Measurements from ENCODE around the gene P3H3. TPM values are rescaled to one million over a fixed set of nuclear protein-coding genes. Genes with fewer than 3 reads are reported as not detected.
A peak's percentile ranks its signal among the peaks of the same experiment; 100 is the strongest.

The P3H3 gene
- total RNA-seq, 4 donors from 2014 or later, result 0.66 to 4.7 (median 1.5) TPM

- DNase-seq (no peak), ATAC-seq (no peak)
- Histone ChIP-seq H3K9me3 (no peaks in the 10 kb centered on the region), H3K4me1 (peaks cover 13 to 17% of the 10 kb centered on the region in 2 donors), H3K27me3 (no peaks in the 10 kb centered on the region), H3K36me3 (no peaks in the 10 kb centered on the region), H3K27ac (no peak overlapping the region), H3K4me3 (no peak overlapping the region)
- TF ChIP-seq CTCF (IDR thresholded peaks at IDR 0.05 in 4 of 5, conservative IDR thresholded peaks at IDR 0.05 in 1 of 5), result no peak
- TF ChIP-seq POLR2A (IDR thresholded peaks at IDR 0.05), result no peak
- in situ Hi-C loops (cut with MboI; ENCODE audit: low sequenced_read_pairs in 4 of 4), result loop anchor here in 1 of 4 donors (10.0 kb wide), 1 partner anchor 115 kb away; no protein-coding TSS in a partner anchor
- intact Hi-C loops (cut with DNase I; ENCODE audit: low total_unique reads), result no loop called here
Observed at GRCh38 chr12:6849427-6849826, 21.2 kb downstream of the P3H3 start.

DNA sequence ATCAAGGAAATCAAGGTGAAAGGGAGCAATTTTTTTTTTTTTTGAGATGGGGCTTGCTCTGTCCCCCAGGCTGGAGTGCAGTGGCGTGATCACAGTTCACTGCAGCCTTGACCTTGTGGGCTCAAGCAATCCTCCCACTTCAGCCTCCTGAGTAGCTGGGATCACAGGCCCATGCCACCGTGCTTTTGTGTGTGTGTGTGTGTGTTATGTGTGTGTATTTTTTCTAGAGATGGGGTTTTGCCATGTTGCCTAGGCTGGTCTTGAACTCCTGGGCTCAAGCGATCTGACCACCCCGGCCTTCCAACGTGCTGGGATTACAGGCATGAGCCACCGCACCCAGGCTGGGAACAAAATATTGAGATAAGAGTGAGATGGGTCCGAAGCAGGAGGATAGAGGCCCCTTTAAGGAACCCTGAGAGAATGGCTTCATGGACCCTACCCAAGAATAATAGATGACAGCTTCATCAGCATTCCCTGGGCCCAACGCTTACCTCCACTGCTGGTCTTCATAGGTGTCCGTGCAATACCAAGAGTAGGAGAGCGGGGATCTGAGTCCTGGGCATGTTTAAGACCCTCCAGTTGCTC, 21.9 kb downstream of the P3H3 start:
- Histone ChIP-seq H3K36me3 (no peaks in the 10 kb centered on the region), H3K4me1 (peaks cover 13 to 17% of the 10 kb centered on the region in 2 donors), H3K9me3 (no peaks in the 10 kb centered on the region), H3K27me3 (no peaks in the 10 kb centered on the region), H3K4me3 (no peak overlapping the region), H3K27ac (no peak overlapping the region)
- intact Hi-C loops (cut with DNase I; ENCODE audit: low total_unique reads), result loop anchor here (10.0 kb wide), 1 partner anchor 295 kb away; the partner anchor contains the start of gene IFFO1
- TF ChIP-seq POLR2A (IDR thresholded peaks at IDR 0.05) (no peak), CTCF (IDR thresholded peaks at IDR 0.05 in 4 of 5, conservative IDR thresholded peaks at IDR 0.05 in 1 of 5) (no peak)
- ATAC-seq, result no peak
- no peak for DNase-seq
- in situ Hi-C loops (cut with MboI; ENCODE audit: low sequenced_read_pairs in 4 of 4), result loop anchor here in 1 of 4 donors (10.0 kb wide), 1 partner anchor 115 kb away; no protein-coding TSS in a partner anchor

DNA sequence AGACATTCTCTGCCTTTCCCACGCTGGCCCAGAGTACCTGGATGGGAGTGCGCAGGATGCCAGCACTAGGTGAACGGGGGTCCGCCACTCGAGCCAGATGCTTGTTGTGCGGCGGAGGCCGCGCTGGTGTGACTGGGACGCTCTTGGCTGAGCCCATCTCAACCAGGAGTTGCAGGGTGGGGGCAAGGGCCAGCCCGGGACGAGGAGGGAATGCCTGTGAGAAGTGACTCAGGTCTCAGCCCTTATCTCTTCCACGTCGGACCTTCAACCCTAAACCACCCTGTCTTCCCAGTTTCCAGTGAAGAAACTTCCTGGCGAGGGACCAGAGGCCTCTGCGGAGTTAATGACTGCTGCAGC, 22.6 kb downstream of the P3H3 start:
- TF ChIP-seq CTCF (IDR thresholded peaks at IDR 0.05 in 4 of 5, conservative IDR thresholded peaks at IDR 0.05 in 1 of 5) (no peak), POLR2A (IDR thresholded peaks at IDR 0.05) (no peak)
- Histone ChIP-seq H3K36me3 (peaks cover 0 to 4% of the 10 kb centered on the region in 2 donors), H3K4me1 (peaks cover 13 to 17% of the 10 kb centered on the region in 2 donors), H3K9me3 (no peaks in the 10 kb centered on the region), H3K4me3 (peak overlapping the region; percentile 47 to 83 (median 72)), H3K27me3 (no peaks in the 10 kb centered on the region), H3K27ac (peak overlapping the region; percentile 86 to 97 (median 92))
- in situ Hi-C loops (cut with MboI; ENCODE audit: low sequenced_read_pairs in 4 of 4), result no loop called here
- no peak for DNase-seq
- intact Hi-C loops (cut with DNase I; ENCODE audit: low total_unique reads), result loop anchor here (1.0 to 10.0 kb wide), 3 partner anchors 97 to 296 kb away; partner anchors contain the start of genes COPS7A, IFFO1 and MLF2
- no peak for ATAC-seq

- H3K4me3 ChIP-seq, result peak within 1 kb of the TSS; percentile 63 to 83 (median 72)
- ATAC-seq (peak; percentile 82 to 86), DNase-seq (peak; percentile 96 to 98)
- H3K27ac ChIP-seq, result peak within 1 kb of the TSS; percentile 86 to 97 (median 92)
- in situ Hi-C loops (cut with MboI; ENCODE audit: low sequenced_read_pairs in 4 of 4), result no loop called here
- intact Hi-C loops (cut with DNase I; ENCODE audit: low total_unique reads), result loop anchor here (1.0 to 10.0 kb wide), 3 partner anchors 98 to 297 kb away; partner anchors contain the start of genes COPS7A, IFFO1 and MLF2
- H3K9me3 ChIP-seq, result no peaks in the 10 kb centered on the region
- TF ChIP-seq CTCF (IDR thresholded peaks at IDR 0.05 in 4 of 5, conservative IDR thresholded peaks at IDR 0.05 in 1 of 5), result no peak
- peak; percentile 79 to 90 for TF ChIP-seq POLR2A (IDR thresholded peaks at IDR 0.05)
- peaks cover 0 to 10% of the 10 kb centered on the region in 2 donors for H3K36me3 ChIP-seq
- peaks cover 13 to 17% of the 10 kb centered on the region in 2 donors for H3K4me1 ChIP-seq
- H3K27me3 ChIP-seq, result no peaks in the 10 kb centered on the region
Observed at GRCh38 chr12:6851153-6851920, 23.1 kb downstream of the P3H3 start, which contains the start of gene CDCA3. CDCA3 (minus strand) TSS chr12:6851286; CDS start chr12:6850952, 334 bp downstream.
